ENCODE measurements around the gene UNC5CL. TPM values are rescaled to one million over a fixed set of nuclear protein-coding genes. Genes with fewer than 3 reads are reported as not detected.

Gene UNC5CL
- total RNA-seq, 2 experiments from 2014 or later = 0.49 to 0.85 TPM

GRCh38 chr6:41073968-41074691 lies 35.1 kb upstream of the UNC5CL start:
- H3K9me3 ChIP-seq (ENCODE audit: low read length) = no peaks in the 10 kb centered on the region
- peaks cover 57% of the 10 kb centered on the region for H3K4me1 ChIP-seq (ENCODE audit: insufficient read depth, low read length, poor library complexity, severe bottlenecking)
- TF ChIP-seq EZH2phosphoT487 (IDR thresholded peaks at IDR 0.05; ENCODE audit: borderline replicate concordance, low read depth, low read length) (no peak), CTCF (conservative IDR thresholded peaks at IDR 0.05; ENCODE audit: low read length) (no peak)
- POLR2A ChIA-PET = interaction anchor here (1.0 to 1.3 kb wide), 2 partner anchors 13 to 123 kb away, joined by 3 read pairs; no protein-coding TSS in a partner anchor
- peaks cover 64% of the 10 kb centered on the region for H3K36me3 ChIP-seq (ENCODE audit: insufficient read depth, low read length)
- CTCF ChIA-PET (ENCODE audit: unreplicated experiment) = no interaction called here
- peak overlapping the region; percentile 92 for H3K27ac ChIP-seq (ENCODE audit: low read depth, low read length, poor library complexity, severe bottlenecking)
- no peaks in the 10 kb centered on the region for H3K9me2 ChIP-seq (ENCODE audit: insufficient read depth, low read length)
- no peak for DNase-seq (ENCODE audit: low spot score)
- no peak overlapping the region for H2AFZ ChIP-seq (ENCODE audit: low read length)
- intact Hi-C loops (cut with micrococcal nuclease; ENCODE audit: unreplicated experiment) = loop anchor here (2.0 to 5.0 kb wide), 5 partner anchors 109 to 658 kb away; partner anchors contain the start of genes FOXP4 and TREML2
- H4K20me1 ChIP-seq (ENCODE audit: insufficient read depth, low read length) = peaks cover 24% of the 10 kb centered on the region; the same call in 1 of the 2 replicates
- H3K4me3 ChIP-seq (ENCODE audit: low read depth, low read length, poor library complexity, severe bottlenecking) = peak overlapping the region; percentile 97
- H3K4me2 ChIP-seq (ENCODE audit: low read length) = peak overlapping the region; percentile 97
- BruUV-seq (replicated peaks) = TSS peak; percentile 72
- peaks cover 76% of the 10 kb centered on the region for H3K79me2 ChIP-seq (ENCODE audit: insufficient read depth, low read depth, low read length)

GRCh38 chr6:41073203-41073967 lies 34.4 kb upstream of the UNC5CL start:
- POLR2A ChIA-PET = interaction anchor here (2.0 to 2.6 kb wide), 2 partner anchors 19 to 127 kb away, joined by 7 to 13 read pairs; partner anchors contain the start of genes APOBEC2 and TREML2
- peaks cover 69% of the 10 kb centered on the region for H3K79me2 ChIP-seq (ENCODE audit: insufficient read depth, low read depth, low read length)
- peaks cover 50% of the 10 kb centered on the region for H3K4me1 ChIP-seq (ENCODE audit: insufficient read depth, low read length, poor library complexity, severe bottlenecking)

More at GRCh38 chr6:41073203-41073967, 34.4 kb upstream of the UNC5CL start:
- TF ChIP-seq EZH2phosphoT487 (IDR thresholded peaks at IDR 0.05; ENCODE audit: borderline replicate concordance, low read depth, low read length) (no peak), CTCF (conservative IDR thresholded peaks at IDR 0.05; ENCODE audit: low read length) (peak; percentile 55)
- CTCF ChIA-PET (ENCODE audit: unreplicated experiment) = no interaction called here
- peak overlapping the region; percentile 92 for H3K27ac ChIP-seq (ENCODE audit: low read depth, low read length, poor library complexity, severe bottlenecking)
- H4K20me1 ChIP-seq (ENCODE audit: insufficient read depth, low read length) = peaks cover 24% of the 10 kb centered on the region; the same call in 1 of the 2 replicates
- peak overlapping the region; percentile 97 for H3K4me3 ChIP-seq (ENCODE audit: low read depth, low read length, poor library complexity, severe bottlenecking)
- peak overlapping the region; percentile 11; the same call in 1 of the 2 replicates for H2AFZ ChIP-seq (ENCODE audit: low read length)
- peak overlapping the region; percentile 97 for H3K4me2 ChIP-seq (ENCODE audit: low read length)
- no TSS peak for BruUV-seq (replicated peaks)
- H3K9me3 ChIP-seq (ENCODE audit: low read length) = no peaks in the 10 kb centered on the region
- peak; percentile 82 for DNase-seq (ENCODE audit: low spot score)
- peaks cover 64% of the 10 kb centered on the region for H3K36me3 ChIP-seq (ENCODE audit: insufficient read depth, low read length)
- no peaks in the 10 kb centered on the region for H3K9me2 ChIP-seq (ENCODE audit: insufficient read depth, low read length)
- intact Hi-C loops (cut with micrococcal nuclease; ENCODE audit: unreplicated experiment) = loop anchor here (2.0 to 5.0 kb wide), 5 partner anchors 109 to 659 kb away; partner anchors contain the start of genes FOXP4 and TREML2

Data from OCI-LY7 (cell line).